ENCODE measurements around the gene TMEM108. TPM values are rescaled to one million over a fixed set of nuclear protein-coding genes. Genes with fewer than 3 reads are reported as not detected.

The TMEM108 gene
- total RNA-seq, 1 experiment from 2014 or later: not detected

DNA sequence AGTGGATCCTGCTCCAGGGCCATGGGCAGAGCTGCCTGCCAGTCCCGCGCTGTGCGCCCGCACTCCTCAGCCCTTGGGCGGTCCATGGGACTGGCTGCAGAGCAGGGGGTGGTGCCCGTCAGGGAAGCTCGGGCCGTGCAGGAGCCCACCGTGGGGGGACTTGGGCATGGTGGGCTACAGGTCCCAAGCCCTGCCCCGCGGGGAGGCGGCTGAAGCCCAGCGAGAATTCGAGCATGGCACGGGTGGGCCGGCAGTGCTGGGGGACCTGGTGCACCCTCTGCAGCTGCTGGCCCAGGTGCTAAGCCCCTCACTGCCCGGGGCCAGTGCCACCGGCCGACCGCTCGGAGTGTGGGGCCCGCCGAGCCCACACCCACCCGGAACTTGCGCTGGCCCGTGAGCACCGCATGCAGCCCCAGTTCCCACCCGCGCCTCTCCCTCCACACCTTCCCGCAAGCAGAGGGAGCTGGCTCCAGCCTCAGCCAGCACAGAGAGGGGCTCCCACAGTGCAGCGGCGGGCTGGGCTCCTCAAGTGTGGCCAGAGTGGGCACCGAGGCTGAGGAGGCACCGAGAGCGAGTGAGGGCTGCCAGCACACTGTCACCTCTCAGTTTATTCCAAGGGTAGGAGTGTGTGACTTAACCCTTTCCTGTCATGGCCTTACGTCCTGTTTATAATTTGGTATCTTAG is 129.3 kb downstream of the TMEM108 start:
- POLR2A ChIA-PET: no interaction called here

More for the DNA sequence above, 129.3 kb downstream of the TMEM108 start:
- no peak overlapping the region for H3K27ac ChIP-seq (ENCODE audit: low read depth, low read length)
- no peaks in the 10 kb centered on the region for H3K36me3 ChIP-seq (ENCODE audit: control insufficient read depth in 1 of 2, insufficient read depth in 2 of 2, low read length in 2 of 2)
- no peaks in the 10 kb centered on the region for H3K9me3 ChIP-seq (ENCODE audit: control insufficient read depth in 1 of 2, insufficient read depth in 1 of 2, low read depth in 1 of 2, low read length in 2 of 2)
- RAD21 ChIA-PET (ENCODE audit: low non-redundant PET in 1 of 2, low total read pairs in 2 of 2, uncharacterized antibody in 2 of 2, unreplicated experiment in 2 of 2): no interaction called here
- TF ChIP-seq JUND (IDR thresholded peaks at IDR 0.05): no peak
- TF ChIP-seq EZH2phosphoT487 (IDR thresholded peaks at IDR 0.05; ENCODE audit: borderline replicate concordance): no peak
- TF ChIP-seq, protein P1, sequence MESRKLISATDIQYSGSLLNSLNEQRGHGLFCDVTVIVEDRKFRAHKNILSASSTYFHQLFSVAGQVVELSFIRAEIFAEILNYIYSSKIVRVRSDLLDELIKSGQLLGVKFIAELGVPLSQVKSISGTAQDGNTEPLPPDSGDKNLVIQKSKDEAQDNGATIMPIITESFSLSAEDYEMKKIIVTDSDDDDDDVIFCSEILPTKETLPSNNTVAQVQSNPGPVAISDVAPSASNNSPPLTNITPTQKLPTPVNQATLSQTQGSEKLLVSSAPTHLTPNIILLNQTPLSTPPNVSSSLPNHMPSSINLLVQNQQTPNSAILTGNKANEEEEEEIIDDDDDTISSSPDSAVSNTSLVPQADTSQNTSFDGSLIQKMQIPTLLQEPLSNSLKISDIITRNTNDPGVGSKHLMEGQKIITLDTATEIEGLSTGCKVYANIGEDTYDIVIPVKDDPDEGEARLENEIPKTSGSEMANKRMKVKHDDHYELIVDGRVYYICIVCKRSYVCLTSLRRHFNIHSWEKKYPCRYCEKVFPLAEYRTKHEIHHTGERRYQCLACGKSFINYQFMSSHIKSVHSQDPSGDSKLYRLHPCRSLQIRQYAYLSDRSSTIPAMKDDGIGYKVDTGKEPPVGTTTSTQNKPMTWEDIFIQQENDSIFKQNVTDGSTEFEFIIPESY (IDR thresholded peaks at IDR 0.05; ENCODE audit: extremely low read depth, insufficient replicate concordance, low read length): no peak
- TF ChIP-seq, protein P2, sequence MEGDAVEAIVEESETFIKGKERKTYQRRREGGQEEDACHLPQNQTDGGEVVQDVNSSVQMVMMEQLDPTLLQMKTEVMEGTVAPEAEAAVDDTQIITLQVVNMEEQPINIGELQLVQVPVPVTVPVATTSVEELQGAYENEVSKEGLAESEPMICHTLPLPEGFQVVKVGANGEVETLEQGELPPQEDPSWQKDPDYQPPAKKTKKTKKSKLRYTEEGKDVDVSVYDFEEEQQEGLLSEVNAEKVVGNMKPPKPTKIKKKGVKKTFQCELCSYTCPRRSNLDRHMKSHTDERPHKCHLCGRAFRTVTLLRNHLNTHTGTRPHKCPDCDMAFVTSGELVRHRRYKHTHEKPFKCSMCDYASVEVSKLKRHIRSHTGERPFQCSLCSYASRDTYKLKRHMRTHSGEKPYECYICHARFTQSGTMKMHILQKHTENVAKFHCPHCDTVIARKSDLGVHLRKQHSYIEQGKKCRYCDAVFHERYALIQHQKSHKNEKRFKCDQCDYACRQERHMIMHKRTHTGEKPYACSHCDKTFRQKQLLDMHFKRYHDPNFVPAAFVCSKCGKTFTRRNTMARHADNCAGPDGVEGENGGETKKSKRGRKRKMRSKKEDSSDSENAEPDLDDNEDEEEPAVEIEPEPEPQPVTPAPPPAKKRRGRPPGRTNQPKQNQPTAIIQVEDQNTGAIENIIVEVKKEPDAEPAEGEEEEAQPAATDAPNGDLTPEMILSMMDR (IDR thresholded peaks at IDR 0.05 in 2 of 3, conservative IDR thresholded peaks at IDR 0.05 in 1 of 3; ENCODE audit: borderline replicate concordance in 1 of 3, insufficient read depth in 1 of 3, low read depth in 2 of 3, low read length in 2 of 3): no peak
- TF ChIP-seq POLR2AphosphoS5 (IDR thresholded peaks at IDR 0.05; ENCODE audit: low read depth, low read length): no peak
- no peak for TF ChIP-seq ZNF274 (IDR thresholded peaks at IDR 0.05; ENCODE audit: low read depth, low read length)
- TF ChIP-seq YY1 (IDR thresholded peaks at IDR 0.05; ENCODE audit: extremely low read depth, insufficient replicate concordance, low read depth, low read length): no peak
- TF ChIP-seq TCF7L2 (IDR thresholded peaks at IDR 0.05; ENCODE audit: borderline replicate concordance, extremely low read depth, insufficient read depth, insufficient read length): no peak
- no peak for TF ChIP-seq SP1 (IDR thresholded peaks at IDR 0.05; ENCODE audit: low read depth)
- no peak for TF ChIP-seq EZH2 (IDR thresholded peaks at IDR 0.05)
- TF ChIP-seq, protein P3, sequence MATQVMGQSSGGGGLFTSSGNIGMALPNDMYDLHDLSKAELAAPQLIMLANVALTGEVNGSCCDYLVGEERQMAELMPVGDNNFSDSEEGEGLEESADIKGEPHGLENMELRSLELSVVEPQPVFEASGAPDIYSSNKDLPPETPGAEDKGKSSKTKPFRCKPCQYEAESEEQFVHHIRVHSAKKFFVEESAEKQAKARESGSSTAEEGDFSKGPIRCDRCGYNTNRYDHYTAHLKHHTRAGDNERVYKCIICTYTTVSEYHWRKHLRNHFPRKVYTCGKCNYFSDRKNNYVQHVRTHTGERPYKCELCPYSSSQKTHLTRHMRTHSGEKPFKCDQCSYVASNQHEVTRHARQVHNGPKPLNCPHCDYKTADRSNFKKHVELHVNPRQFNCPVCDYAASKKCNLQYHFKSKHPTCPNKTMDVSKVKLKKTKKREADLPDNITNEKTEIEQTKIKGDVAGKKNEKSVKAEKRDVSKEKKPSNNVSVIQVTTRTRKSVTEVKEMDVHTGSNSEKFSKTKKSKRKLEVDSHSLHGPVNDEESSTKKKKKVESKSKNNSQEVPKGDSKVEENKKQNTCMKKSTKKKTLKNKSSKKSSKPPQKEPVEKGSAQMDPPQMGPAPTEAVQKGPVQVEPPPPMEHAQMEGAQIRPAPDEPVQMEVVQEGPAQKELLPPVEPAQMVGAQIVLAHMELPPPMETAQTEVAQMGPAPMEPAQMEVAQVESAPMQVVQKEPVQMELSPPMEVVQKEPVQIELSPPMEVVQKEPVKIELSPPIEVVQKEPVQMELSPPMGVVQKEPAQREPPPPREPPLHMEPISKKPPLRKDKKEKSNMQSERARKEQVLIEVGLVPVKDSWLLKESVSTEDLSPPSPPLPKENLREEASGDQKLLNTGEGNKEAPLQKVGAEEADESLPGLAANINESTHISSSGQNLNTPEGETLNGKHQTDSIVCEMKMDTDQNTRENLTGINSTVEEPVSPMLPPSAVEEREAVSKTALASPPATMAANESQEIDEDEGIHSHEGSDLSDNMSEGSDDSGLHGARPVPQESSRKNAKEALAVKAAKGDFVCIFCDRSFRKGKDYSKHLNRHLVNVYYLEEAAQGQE (IDR thresholded peaks at IDR 0.05; ENCODE audit: low read depth): no peak
- no peak for TF ChIP-seq ELF1 (IDR thresholded peaks at IDR 0.05; ENCODE audit: borderline replicate concordance, low read depth)
- no peak for TF ChIP-seq CEBPB (IDR thresholded peaks at IDR 0.05; ENCODE audit: low read depth)
- no peak for TF ChIP-seq CBX3 (IDR thresholded peaks at IDR 0.05; ENCODE audit: low read depth)
- TF ChIP-seq, protein P4, sequence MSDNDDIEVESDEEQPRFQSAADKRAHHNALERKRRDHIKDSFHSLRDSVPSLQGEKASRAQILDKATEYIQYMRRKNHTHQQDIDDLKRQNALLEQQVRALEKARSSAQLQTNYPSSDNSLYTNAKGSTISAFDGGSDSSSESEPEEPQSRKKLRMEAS (IDR thresholded peaks at IDR 0.05): no peak
- no peak for TF ChIP-seq ZFX (IDR thresholded peaks at IDR 0.05)
- TF ChIP-seq POLR2A (IDR thresholded peaks at IDR 0.05; ENCODE audit: borderline replicate concordance, extremely low read depth, insufficient read depth, insufficient read length): no peak
- no peak for TF ChIP-seq RAD21 (IDR thresholded peaks at IDR 0.05; ENCODE audit: low read depth)
- H3K4me1 ChIP-seq (ENCODE audit: control insufficient read depth in 1 of 2, insufficient read depth in 2 of 2, low read length in 2 of 2): no peaks in the 10 kb centered on the region
- peaks cover 14% of the 10 kb centered on the region for H3K27me3 ChIP-seq (ENCODE audit: insufficient read depth, low read length)
- no peak overlapping the region for H3K4me3 ChIP-seq (replicated peaks in 1 of 2; ENCODE audit: low read depth in 1 of 2, low read length in 2 of 2)
- no peak for ATAC-seq
- H3K9me2 ChIP-seq (ENCODE audit: insufficient read depth): no peaks in the 10 kb centered on the region
- no peak overlapping the region for H3K9ac ChIP-seq (ENCODE audit: low read length)
- intact Hi-C loops (cut with micrococcal nuclease): no loop called here
- BruUV-seq (replicated peaks): no TSS peak
- H3K4me2 ChIP-seq (ENCODE audit: low read length): no peak overlapping the region
- H3K79me2 ChIP-seq (ENCODE audit: insufficient read depth, low read length): no peaks in the 10 kb centered on the region
- H4K20me1 ChIP-seq (ENCODE audit: insufficient read depth): no peaks in the 10 kb centered on the region
- no peak for DNase-seq (ENCODE audit: low read depth, low spot score)
- CTCF ChIA-PET: no interaction called here
- no peak overlapping the region for H2AFZ ChIP-seq (ENCODE audit: low read depth, low read length, poor library complexity, severe bottlenecking)
